Suprapubic skin (tissue), 4 donors: ENCODE data around the gene FAM90A26.
"Not testable (repeated sequence)": the region's sequence is repeated elsewhere in the genome, so short reads cannot be mapped to it uniquely, and the experiment has no call there.

ENCODE experiments used
- CTCF ChIP-seq, 2 donors: fragments of 200-600 bp in 1 of 2; fragments of 450-650 bp in 1 of 2; sonication (generic) in 1 of 2; IDR thresholded peaks; one replicate each; pipeline ENCODE4 v1.5.1; 2016 to 2019; ENCODE audit warnings: antibody characterized with exemption in 2 of 2, mild to moderate bottlenecking in 1 of 2, moderate library complexity in 1 of 2
- EP300 ChIP-seq: sonication (generic); formaldehyde crosslinking; IDR thresholded peaks from one replicate; pipeline ENCODE4 v1.6.1; 2017; ENCODE audit warnings: antibody characterized with exemption
- POLR2A ChIP-seq, 2 donors: fragments of 450-650 bp; IDR thresholded peaks; one replicate each; pipeline ENCODE4 v1.6.1; 2017; ENCODE audit warnings: antibody characterized with exemption in 2 of 2, mild to moderate bottlenecking in 2 of 2, moderate library complexity in 2 of 2
- POLR2AphosphoS5 ChIP-seq, 3 donors: sonication (generic); formaldehyde crosslinking; IDR thresholded peaks; one replicate each; pipeline ENCODE4 v1.6.1; 2017; ENCODE audit warnings: antibody characterized with exemption in 3 of 3

- TF ChIP-seq POLR2AphosphoS5 (IDR thresholded peaks at IDR 0.05); POLR2A (IDR thresholded peaks at IDR 0.05); EP300; CTCF (IDR thresholded peaks at IDR 0.05): not testable (repeated sequence)
These were observed 49.6 kb downstream of the FAM90A26 start, which contains the start of gene USP17L12 for GRCh38 chr4:9219852-9220251.
